GM18507 (cell line): ENCODE results near the gene MAP3K5.

Source experiments
- DNase-seq: peaks from one replicate; pipeline ENCODE4 v3.0.0; 2011; ENCODE audit warnings: low read depth; ENCODE audit not compliant: insufficient read length; ENCODE audit errors: extremely low spot score
- FAIRE-seq: peaks from 2 replicates; lab custom pipeline; 2011; peaks lifted over from hg19 to GRCh38; lab: Jason Lieb, UNC

Gene MAP3K5

GRCh38 chr6:136660727-136661126 is 131.6 kb downstream of the MAP3K5 start:
- FAIRE-seq = no peak
- DNase-seq = no peak

- no peak for FAIRE-seq
- no peak for DNase-seq
These were observed 132.2 kb downstream of the MAP3K5 start for GRCh38 chr6:136659991-136660499.

GRCh38 chr6:136658711-136659110 is 133.6 kb downstream of the MAP3K5 start:
- DNase-seq = no peak
- FAIRE-seq = no peak

- FAIRE-seq (no peak), DNase-seq (no peak)
These were observed 134.6 kb downstream of the MAP3K5 start for GRCh38 chr6:136657666-136658065.

- DNase-seq = no peak
- no peak for FAIRE-seq
These were observed 136.2 kb downstream of the MAP3K5 start for GRCh38 chr6:136656121-136656520.

GRCh38 chr6:136655239-136656014 is 136.8 kb downstream of the MAP3K5 start:
- FAIRE-seq (no peak), DNase-seq (no peak)

- no peak for FAIRE-seq
These were observed 138.2 kb downstream of the MAP3K5 start for GRCh38 chr6:136654086-136654485.

GRCh38 chr6:136652656-136653055 is 139.6 kb downstream of the MAP3K5 start:
- DNase-seq (no peak), FAIRE-seq (no peak)

More at GRCh38 chr6:136654086-136654485, 138.2 kb downstream of the MAP3K5 start:
- DNase-seq = no peak

GRCh38 chr6:136651982-136652381 is 140.3 kb downstream of the MAP3K5 start:
- FAIRE-seq (no peak), DNase-seq (no peak)

- peak; percentile 87 for FAIRE-seq
- peak; percentile 15 for DNase-seq
These were observed 144.9 kb downstream of the MAP3K5 start for GRCh38 chr6:136647363-136647852.

GRCh38 chr6:136646377-136646776 is 145.9 kb downstream of the MAP3K5 start:
- no peak for FAIRE-seq

GRCh38 chr6:136644597-136644952 is 147.7 kb downstream of the MAP3K5 start:
- FAIRE-seq (no peak), DNase-seq (no peak)

More at GRCh38 chr6:136646377-136646776, 145.9 kb downstream of the MAP3K5 start:
- DNase-seq = no peak

- FAIRE-seq = peak; percentile 93
These were observed 148.3 kb downstream of the MAP3K5 start for GRCh38 chr6:136643850-136644596.

GRCh38 chr6:136641873-136642465 is 150.3 kb downstream of the MAP3K5 start:
- DNase-seq (no peak), FAIRE-seq (no peak)

More at GRCh38 chr6:136643850-136644596, 148.3 kb downstream of the MAP3K5 start:
- DNase-seq = peak; percentile 8

- DNase-seq = no peak
- FAIRE-seq = no peak
These were observed 151.1 kb downstream of the MAP3K5 start for GRCh38 chr6:136641166-136641565.

- DNase-seq (no peak), FAIRE-seq (no peak)
These were observed 152.0 kb downstream of the MAP3K5 start for GRCh38 chr6:136640132-136640915.

- DNase-seq (no peak), FAIRE-seq (peak; percentile 60)
These were observed 152.6 kb downstream of the MAP3K5 start for GRCh38 chr6:136639702-136640101.

GRCh38 chr6:136635615-136636014 is 156.7 kb downstream of the MAP3K5 start:
- FAIRE-seq (no peak), DNase-seq (no peak)

GRCh38 chr6:136633355-136633754 is 158.9 kb downstream of the MAP3K5 start:
- no peak for FAIRE-seq
- DNase-seq = no peak
